ENCODE data around the gene PNKP. TPM values are rescaled to one million over a fixed set of nuclear protein-coding genes. Genes with fewer than 3 reads are reported as not detected.

PNKP gene
- total and polyA plus RNA-seq, 2 of the 8 experiments (the other 6 are each of a cell fraction or from before 2014, with no cell fraction given), result 45.8 to 105 TPM

DNA sequence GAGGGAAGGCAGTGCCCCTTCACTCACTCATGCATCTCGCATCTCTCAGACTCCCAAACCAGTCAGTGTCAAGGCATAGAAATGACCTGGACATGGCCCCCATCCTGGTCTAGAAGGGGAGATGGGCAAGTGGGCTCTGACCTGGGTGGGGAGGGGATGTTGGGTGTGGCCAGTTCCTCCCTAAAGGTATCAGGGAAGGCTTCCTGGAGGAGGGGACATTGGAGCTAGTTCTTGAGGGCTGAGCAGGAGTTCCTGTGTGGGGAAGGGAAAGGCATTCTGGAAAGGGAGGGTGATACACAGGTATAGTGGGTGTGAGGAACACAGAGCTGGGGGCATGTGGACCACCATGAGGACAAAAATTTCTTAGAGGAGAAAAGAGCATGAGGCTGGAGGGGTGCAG lies 25.3 kb upstream of the PNKP start (continued):
- TF ChIP-seq, protein P1, sequence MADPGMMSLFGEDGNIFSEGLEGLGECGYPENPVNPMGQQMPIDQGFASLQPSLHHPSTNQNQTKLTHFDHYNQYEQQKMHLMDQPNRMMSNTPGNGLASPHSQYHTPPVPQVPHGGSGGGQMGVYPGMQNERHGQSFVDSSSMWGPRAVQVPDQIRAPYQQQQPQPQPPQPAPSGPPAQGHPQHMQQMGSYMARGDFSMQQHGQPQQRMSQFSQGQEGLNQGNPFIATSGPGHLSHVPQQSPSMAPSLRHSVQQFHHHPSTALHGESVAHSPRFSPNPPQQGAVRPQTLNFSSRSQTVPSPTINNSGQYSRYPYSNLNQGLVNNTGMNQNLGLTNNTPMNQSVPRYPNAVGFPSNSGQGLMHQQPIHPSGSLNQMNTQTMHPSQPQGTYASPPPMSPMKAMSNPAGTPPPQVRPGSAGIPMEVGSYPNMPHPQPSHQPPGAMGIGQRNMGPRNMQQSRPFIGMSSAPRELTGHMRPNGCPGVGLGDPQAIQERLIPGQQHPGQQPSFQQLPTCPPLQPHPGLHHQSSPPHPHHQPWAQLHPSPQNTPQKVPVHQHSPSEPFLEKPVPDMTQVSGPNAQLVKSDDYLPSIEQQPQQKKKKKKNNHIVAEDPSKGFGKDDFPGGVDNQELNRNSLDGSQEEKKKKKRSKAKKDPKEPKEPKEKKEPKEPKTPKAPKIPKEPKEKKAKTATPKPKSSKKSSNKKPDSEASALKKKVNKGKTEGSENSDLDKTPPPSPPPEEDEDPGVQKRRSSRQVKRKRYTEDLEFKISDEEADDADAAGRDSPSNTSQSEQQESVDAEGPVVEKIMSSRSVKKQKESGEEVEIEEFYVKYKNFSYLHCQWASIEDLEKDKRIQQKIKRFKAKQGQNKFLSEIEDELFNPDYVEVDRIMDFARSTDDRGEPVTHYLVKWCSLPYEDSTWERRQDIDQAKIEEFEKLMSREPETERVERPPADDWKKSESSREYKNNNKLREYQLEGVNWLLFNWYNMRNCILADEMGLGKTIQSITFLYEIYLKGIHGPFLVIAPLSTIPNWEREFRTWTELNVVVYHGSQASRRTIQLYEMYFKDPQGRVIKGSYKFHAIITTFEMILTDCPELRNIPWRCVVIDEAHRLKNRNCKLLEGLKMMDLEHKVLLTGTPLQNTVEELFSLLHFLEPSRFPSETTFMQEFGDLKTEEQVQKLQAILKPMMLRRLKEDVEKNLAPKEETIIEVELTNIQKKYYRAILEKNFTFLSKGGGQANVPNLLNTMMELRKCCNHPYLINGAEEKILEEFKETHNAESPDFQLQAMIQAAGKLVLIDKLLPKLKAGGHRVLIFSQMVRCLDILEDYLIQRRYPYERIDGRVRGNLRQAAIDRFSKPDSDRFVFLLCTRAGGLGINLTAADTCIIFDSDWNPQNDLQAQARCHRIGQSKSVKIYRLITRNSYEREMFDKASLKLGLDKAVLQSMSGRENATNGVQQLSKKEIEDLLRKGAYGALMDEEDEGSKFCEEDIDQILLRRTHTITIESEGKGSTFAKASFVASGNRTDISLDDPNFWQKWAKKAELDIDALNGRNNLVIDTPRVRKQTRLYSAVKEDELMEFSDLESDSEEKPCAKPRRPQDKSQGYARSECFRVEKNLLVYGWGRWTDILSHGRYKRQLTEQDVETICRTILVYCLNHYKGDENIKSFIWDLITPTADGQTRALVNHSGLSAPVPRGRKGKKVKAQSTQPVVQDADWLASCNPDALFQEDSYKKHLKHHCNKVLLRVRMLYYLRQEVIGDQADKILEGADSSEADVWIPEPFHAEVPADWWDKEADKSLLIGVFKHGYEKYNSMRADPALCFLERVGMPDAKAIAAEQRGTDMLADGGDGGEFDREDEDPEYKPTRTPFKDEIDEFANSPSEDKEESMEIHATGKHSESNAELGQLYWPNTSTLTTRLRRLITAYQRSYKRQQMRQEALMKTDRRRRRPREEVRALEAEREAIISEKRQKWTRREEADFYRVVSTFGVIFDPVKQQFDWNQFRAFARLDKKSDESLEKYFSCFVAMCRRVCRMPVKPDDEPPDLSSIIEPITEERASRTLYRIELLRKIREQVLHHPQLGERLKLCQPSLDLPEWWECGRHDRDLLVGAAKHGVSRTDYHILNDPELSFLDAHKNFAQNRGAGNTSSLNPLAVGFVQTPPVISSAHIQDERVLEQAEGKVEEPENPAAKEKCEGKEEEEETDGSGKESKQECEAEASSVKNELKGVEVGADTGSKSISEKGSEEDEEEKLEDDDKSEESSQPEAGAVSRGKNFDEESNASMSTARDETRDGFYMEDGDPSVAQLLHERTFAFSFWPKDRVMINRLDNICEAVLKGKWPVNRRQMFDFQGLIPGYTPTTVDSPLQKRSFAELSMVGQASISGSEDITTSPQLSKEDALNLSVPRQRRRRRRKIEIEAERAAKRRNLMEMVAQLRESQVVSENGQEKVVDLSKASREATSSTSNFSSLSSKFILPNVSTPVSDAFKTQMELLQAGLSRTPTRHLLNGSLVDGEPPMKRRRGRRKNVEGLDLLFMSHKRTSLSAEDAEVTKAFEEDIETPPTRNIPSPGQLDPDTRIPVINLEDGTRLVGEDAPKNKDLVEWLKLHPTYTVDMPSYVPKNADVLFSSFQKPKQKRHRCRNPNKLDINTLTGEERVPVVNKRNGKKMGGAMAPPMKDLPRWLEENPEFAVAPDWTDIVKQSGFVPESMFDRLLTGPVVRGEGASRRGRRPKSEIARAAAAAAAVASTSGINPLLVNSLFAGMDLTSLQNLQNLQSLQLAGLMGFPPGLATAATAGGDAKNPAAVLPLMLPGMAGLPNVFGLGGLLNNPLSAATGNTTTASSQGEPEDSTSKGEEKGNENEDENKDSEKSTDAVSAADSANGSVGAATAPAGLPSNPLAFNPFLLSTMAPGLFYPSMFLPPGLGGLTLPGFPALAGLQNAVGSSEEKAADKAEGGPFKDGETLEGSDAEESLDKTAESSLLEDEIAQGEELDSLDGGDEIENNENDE (IDR thresholded peaks at IDR 0.05; ENCODE audit: insufficient replicate concordance, low read length), result no peak
- no peak for TF ChIP-seq EP300 (IDR thresholded peaks at IDR 0.05; ENCODE audit: borderline replicate concordance in 1 of 2, low read depth in 2 of 2, low read length in 2 of 2)
- TF ChIP-seq EZH2 (IDR thresholded peaks at IDR 0.05; ENCODE audit: low read depth, low read length, severe bottlenecking), result no peak
- no peak for TF ChIP-seq HDAC6 (IDR thresholded peaks at IDR 0.05; ENCODE audit: low read depth, low read length)
- TF ChIP-seq POLR2AphosphoS5 (IDR thresholded peaks at IDR 0.05; ENCODE audit: low read depth, low read length), result no peak
- TF ChIP-seq TCF12 (IDR thresholded peaks at IDR 0.05; ENCODE audit: low read depth, low read length), result no peak
- TF ChIP-seq TBP (IDR thresholded peaks at IDR 0.05; ENCODE audit: low read depth, low read length), result no peak
- no peak for TF ChIP-seq BCL11A (IDR thresholded peaks at IDR 0.05; ENCODE audit: low read depth in 2 of 2, low read length in 2 of 2)
- TF ChIP-seq, protein P2, sequence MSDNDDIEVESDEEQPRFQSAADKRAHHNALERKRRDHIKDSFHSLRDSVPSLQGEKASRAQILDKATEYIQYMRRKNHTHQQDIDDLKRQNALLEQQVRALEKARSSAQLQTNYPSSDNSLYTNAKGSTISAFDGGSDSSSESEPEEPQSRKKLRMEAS (IDR thresholded peaks at IDR 0.05), result no peak
- TF ChIP-seq KDM5A (IDR thresholded peaks at IDR 0.05; ENCODE audit: low read length), result no peak
- TF ChIP-seq SUZ12 (IDR thresholded peaks at IDR 0.05; ENCODE audit: low read length), result no peak

Data from H1 (cell line).